ENCODE measurements around the gene LMO1.

LMO1 gene

GRCh38 chr11:8203414-8203715 lies 60.3 kb downstream of the LMO1 start:
- DNase-seq: no peak

DNA sequence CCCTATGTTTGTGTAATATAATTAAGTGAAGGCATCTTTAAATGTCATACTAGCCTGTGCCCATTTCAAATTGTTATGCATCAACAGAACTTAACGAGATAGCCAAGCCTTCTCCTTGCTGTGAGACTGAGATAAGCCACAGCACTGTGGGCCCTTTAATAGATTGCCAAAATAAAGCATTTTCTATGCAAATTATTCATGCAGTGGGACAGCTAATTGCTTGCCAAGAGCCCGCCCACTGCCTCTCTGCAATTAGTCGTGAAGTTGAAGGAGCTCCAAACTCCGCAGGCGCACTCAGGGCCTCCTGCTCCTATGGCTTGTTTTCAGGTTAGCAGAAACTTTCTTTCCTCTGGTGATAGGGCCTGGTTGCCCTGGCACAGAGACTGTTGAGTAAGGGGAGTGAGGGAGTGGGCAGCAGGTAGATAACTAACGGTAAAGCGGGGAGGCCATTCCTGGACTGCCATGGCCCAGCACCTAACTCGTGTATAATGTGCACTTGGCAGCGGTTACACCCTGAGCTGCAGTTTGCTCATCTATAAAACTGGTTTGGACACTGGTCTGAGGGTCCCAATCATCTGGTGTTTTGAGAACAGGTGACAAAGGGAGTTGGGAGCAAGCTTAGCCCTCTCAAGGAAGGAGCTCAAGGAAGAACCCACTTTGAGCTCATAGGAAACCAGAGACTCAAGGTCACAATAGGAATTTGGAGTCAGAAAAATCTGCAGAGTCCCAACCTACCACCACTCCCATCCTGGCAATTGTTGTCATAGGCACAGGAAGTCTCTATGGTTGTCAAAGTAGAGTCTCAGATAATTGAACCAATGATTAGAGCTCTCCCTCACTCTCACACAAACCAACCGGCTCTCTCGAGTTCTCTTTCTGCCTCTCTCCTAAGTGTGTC lies 60.9 kb downstream of the LMO1 start:
- DNase-seq: no peak

- DNase-seq: no peak
Observed at GRCh38 chr11:8201644-8202365, 61.9 kb downstream of the LMO1 start.

- DNase-seq: no peak
Observed at GRCh38 chr11:8199676-8200075, 64.0 kb downstream of the LMO1 start.

DNA sequence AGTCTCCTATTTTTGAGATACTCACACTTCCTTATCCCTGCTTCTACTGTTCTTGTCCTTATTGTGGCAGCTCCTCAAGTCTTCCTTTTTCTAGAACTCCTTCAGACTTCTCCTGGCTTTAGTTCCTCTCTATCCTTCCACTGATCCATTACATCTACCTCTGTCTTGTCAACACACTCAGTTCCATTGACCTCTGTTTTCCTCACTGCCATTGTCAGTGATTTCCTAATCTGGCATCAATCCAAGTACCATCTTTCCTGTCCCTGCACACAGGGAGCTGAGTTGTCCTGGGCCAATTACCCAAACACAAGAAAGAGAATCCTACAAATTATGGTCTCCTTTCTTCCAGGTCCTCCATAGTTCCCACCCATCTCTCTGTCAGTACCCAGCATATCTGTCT lies 66.9 kb downstream of the LMO1 start:
- DNase-seq: no peak

DNA sequence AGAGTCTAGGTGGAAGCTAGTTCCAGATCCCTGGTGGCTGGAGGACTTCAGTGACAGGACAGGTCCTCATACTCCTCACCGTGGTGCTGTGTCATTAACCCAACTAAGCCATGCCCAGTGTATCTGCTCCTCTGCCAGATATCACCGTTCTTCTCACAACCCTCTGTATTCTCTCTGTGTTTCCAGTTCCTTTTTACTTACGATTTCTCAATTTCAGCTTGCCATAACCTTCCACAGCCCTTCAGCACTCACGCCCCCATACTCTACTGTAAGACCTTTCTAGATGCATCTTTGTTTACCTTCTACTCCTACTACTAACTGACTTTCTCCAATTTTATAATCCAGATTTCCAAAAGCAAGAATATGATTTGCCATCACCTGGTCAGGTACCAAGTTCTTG lies 68.7 kb downstream of the LMO1 start:
- DNase-seq: no peak

- no peak for DNase-seq
Observed at GRCh38 chr11:8192896-8193209, 70.8 kb downstream of the LMO1 start.

- DNase-seq: peak; percentile 56
Observed at GRCh38 chr11:8192016-8192895, 71.4 kb downstream of the LMO1 start.

DNA sequence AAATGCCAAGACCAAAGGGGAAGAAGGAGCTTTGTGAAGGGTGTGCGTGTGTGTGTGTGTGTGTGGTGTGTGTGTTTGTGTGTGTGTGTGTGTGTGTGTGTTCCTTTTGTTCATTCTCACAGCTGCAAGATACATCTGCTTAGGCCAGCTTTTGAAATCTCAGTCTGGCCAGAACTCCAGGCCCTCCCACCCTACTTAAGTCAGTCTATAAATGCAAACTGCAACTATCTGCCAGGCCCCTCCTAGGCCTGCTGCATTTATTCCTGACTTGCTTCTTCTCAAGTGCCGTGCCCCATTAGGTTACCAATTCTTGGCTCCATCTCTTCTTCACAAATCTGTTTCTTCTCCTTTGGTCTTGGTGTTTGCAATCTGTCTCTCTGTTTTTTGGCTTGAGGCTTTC lies 73.2 kb downstream of the LMO1 start:
- no peak for DNase-seq

DNA sequence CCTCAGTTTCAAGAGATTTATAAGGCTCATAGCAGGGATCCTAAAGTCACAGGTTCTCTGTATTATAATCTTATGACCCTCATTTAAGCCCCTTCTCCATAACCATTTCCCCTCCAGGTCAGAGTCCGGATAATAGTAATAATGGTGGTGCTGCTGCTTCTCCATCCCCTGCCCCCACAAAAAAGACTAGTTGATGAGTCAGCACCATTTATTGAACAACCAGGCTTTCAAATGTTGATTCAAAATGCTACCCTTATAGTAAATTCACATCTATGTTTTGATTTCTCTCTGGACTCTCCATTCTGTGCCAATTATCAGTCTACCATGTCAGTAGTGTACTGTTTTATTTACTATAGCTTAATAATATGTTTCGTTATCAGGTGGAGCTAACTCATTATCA lies 77.2 kb downstream of the LMO1 start:
- no peak for DNase-seq

DNA sequence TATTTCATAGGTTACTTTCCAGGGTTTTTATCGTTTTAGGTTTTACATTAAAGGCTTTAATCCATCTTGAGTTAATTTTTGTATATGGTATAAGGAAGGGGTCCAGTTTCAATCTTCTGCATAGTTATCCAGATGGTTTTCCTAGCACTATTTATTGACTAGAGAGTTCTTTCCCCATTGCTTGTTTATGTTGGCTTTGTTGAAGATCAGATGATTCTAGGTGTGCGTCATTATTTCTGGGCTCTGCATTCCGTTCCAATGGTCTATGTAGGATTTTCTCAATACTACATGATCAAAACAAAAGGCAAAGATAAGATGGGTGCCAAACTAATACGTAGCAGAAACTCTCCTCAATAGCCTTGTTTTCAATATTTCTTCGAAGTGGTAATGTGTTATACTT lies 80.6 kb downstream of the LMO1 start:
- DNase-seq: no peak

DNA sequence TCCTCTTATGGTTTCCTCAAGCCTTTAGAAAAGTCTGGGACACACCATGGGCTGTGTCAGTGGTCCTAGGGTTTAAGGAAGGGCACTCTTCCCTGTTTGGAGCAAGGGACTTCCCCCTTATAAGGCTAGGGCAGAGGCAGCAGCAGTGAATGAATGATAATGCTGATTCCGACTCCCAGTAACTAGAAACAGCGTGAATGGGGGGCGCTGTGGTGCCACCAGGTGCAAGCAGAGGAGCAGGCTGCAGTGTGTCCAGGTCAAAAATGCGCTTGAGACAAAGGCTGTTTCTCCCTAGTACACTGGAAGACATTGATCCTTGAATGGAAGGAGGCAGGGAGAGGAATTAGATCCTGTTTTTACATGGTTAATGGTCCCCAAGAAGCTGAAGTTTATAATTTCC lies 83.2 kb downstream of the LMO1 start:
- DNase-seq: no peak

- DNase-seq: no peak
Observed at GRCh38 chr11:8178297-8178696, 85.4 kb downstream of the LMO1 start.

GRCh38 chr11:8177136-8177535 lies 86.5 kb downstream of the LMO1 start:
- no peak for DNase-seq

Measured in NCI-H510A treated with DMSO at 0.1 percent for 48 hours (cell line).